Mesenchymal stem cell (in vitro differentiated cells and primary cell): ENCODE results near the gene CCT7.

Experiments
- DNase-seq: peaks from one replicate; pipeline ENCODE4 v3.0.0-alpha.2; 2013
- H2AFZ ChIP-seq: one replicate; pipeline ENCODE4 v1.6.1; 2013; ENCODE audit warnings: low read depth, mild to moderate bottlenecking, control low read depth, inconsistent platforms, low read length, moderate library complexity
- H2AK5ac ChIP-seq: 2 replicates; pipeline ENCODE4 v1.6.1; 2013; ENCODE audit warnings: low read length, moderate library complexity, mild to moderate bottlenecking, inconsistent platforms; ENCODE audit not compliant: severe bottlenecking
- H2BK120ac ChIP-seq: one replicate; pipeline ENCODE4 v1.6.1; 2013; ENCODE audit warnings: low read depth, mild to moderate bottlenecking, inconsistent platforms, low read length, moderate library complexity
- H2BK12ac ChIP-seq, 2 experiments: one replicate each; pipeline ENCODE4 v1.6.1; 2013; ENCODE audit warnings: inconsistent platforms in 2 of 2, low read length in 2 of 2, mild to moderate bottlenecking in 2 of 2, moderate library complexity in 2 of 2, control low read depth in 1 of 2
- H2BK15ac ChIP-seq: one replicate; pipeline ENCODE4 v1.6.1; 2013; ENCODE audit warnings: mild to moderate bottlenecking, low read depth, inconsistent platforms; ENCODE audit not compliant: poor library complexity, severe bottlenecking
- H2BK5ac ChIP-seq: 2 replicates; pipeline ENCODE4 v1.6.1; 2013; ENCODE audit warnings: low read depth, mild to moderate bottlenecking, low read length, control low read depth, inconsistent platforms; ENCODE audit not compliant: poor library complexity, severe bottlenecking
- H3K14ac ChIP-seq, 2 experiments: one replicate each; pipeline ENCODE4 v1.6.1; 2013; ENCODE audit warnings: inconsistent platforms in 2 of 2, low read length in 2 of 2, control low read depth in 1 of 2, mild to moderate bottlenecking in 1 of 2, moderate library complexity in 1 of 2
- H3K18ac ChIP-seq, 2 experiments: one replicate each; pipeline ENCODE4 v1.6.1; 2013; ENCODE audit warnings: inconsistent platforms in 2 of 2, low read length in 2 of 2, control low read depth in 1 of 2, low read depth in 1 of 2, mild to moderate bottlenecking in 1 of 2
- H3K23ac ChIP-seq, 2 experiments: one replicate each; pipeline ENCODE4 v1.6.1; 2013; ENCODE audit warnings: inconsistent platforms in 2 of 2, low read length in 2 of 2, mild to moderate bottlenecking in 2 of 2, moderate library complexity in 2 of 2, control low read depth in 1 of 2
- H3K27ac ChIP-seq: 2 replicates; pipeline ENCODE4 v1.5.1; 2013; ENCODE audit warnings: mild to moderate bottlenecking, moderate library complexity, low read length, control low read depth, inconsistent platforms; ENCODE audit not compliant: poor library complexity, severe bottlenecking
- H3K27me3 ChIP-seq, 2 experiments: 2 replicates each; pipeline versions ENCODE4 v1.6.1 to v1.7.0; 2013; ENCODE audit warnings: low read length in 2 of 2, mild to moderate bottlenecking in 2 of 2, moderate library complexity in 2 of 2, control low read depth in 1 of 2, inconsistent platforms in 1 of 2; ENCODE audit not compliant: control insufficient read depth in 1 of 2, insufficient read depth in 1 of 2
- H3K36me3 ChIP-seq, 2 experiments: 2 replicates each; pipeline versions ENCODE4 v1.6.1 to v1.7.0; 2013; ENCODE audit warnings: low read length in 2 of 2, control low read depth in 1 of 2, inconsistent platforms in 1 of 2, low read depth in 1 of 2, mild to moderate bottlenecking in 1 of 2; ENCODE audit not compliant: insufficient read depth in 2 of 2, control insufficient read depth in 1 of 2
- H3K4ac ChIP-seq, 2 experiments: one replicate each; pipeline ENCODE4 v1.6.1; 2013; ENCODE audit warnings: inconsistent platforms in 2 of 2, low read length in 2 of 2, mild to moderate bottlenecking in 2 of 2, moderate library complexity in 2 of 2, control low read depth in 1 of 2, low read depth in 1 of 2
- H3K4me1 ChIP-seq: 2 replicates; pipeline ENCODE4 v1.6.1; 2013; ENCODE audit warnings: low read depth, low read length, control low read depth; ENCODE audit not compliant: control insufficient read depth, insufficient read depth
- H3K4me2 ChIP-seq: 2 replicates; pipeline ENCODE4 v1.6.1; 2013; ENCODE audit warnings: low read length, mild to moderate bottlenecking, inconsistent platforms; ENCODE audit not compliant: poor library complexity, severe bottlenecking
- H3K4me3 ChIP-seq, 2 experiments: 2 replicates each; pipeline versions ENCODE4 v1.5.1 to v1.7.0; 2013; ENCODE audit warnings: low read length in 2 of 2, mild to moderate bottlenecking in 2 of 2, control low read depth in 1 of 2, low read depth in 1 of 2; ENCODE audit not compliant: insufficient read depth in 1 of 2
- H3K79me1 ChIP-seq: replicated peaks from 2 replicates; pipeline ENCODE4 v1.6.1; 2013; ENCODE audit warnings: mild to moderate bottlenecking, control low read depth, low read length, inconsistent platforms; ENCODE audit not compliant: poor library complexity, severe bottlenecking
- H3K9ac ChIP-seq: 2 replicates; pipeline ENCODE4 v1.7.0; 2013; ENCODE audit warnings: mild to moderate bottlenecking, low read length, moderate library complexity
- H3K9me3 ChIP-seq: 2 replicates; pipeline ENCODE4 v1.7.0; 2013; ENCODE audit warnings: mild to moderate bottlenecking, low read length; ENCODE audit not compliant: control insufficient read depth
- H4K8ac ChIP-seq: one replicate; pipeline ENCODE4 v1.6.1; 2013; ENCODE audit warnings: inconsistent platforms, mild to moderate bottlenecking, low read length, moderate library complexity
- H4K91ac ChIP-seq: one replicate; pipeline ENCODE4 v1.6.1; 2013; ENCODE audit warnings: mild to moderate bottlenecking, low read length, inconsistent platforms
- WGBS: methylation state at CpG from one replicate; pipeline ENCODE4 v1.1.7; 2013; ENCODE audit warnings: mixed read lengths; 5-methylcytosine and 5-hydroxymethylcytosine counted together

CCT7 gene

DNA sequence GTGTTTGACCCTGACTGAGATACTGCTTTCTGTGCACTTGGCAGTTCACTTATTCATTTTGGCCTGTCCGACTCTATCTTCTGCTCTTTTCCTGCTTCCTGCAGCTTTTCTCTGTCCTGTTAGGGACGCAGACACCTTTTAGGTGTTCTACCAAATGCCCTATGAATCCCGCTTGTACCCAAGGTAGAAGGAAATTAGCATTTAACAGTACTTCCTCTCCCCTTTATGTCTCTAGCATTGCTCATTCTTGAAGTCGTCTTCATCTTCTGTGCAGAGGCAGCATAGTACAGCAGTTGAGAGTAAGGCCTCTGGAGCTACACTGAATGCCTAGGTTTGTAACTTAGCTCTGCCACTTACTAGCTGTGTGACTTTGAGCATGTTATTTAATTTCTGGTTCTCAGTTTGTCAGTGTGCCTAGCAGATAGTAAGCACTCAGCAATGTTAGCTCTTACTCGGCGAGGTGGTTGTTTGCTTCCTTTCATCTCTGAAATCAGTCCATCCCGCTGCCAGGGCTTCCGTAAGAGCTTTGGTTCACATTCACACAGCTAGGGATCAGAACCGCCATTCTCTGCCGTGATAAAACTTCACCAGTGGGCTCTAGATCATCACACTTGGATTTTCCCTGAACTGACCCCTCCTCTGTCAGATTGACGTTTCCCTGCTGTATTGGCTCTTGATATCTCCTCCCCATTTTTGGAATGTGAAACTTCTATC, 1.4 kb downstream of the CCT7 start:
- Histone ChIP-seq H3K18ac (no peak overlapping the region), H2AFZ (no peak overlapping the region), H3K27me3 (no peaks in the 10 kb centered on the region), H3K79me1 (peaks cover 17% of the 10 kb centered on the region), H2BK120ac (no peak overlapping the region), H4K91ac (no peak overlapping the region), H3K4me1 (peaks cover 16% of the 10 kb centered on the region), H3K14ac (peak overlapping the region in 1 of 2 experiments; percentile 2), H2BK15ac (no peak overlapping the region), H3K4me2 (peak overlapping the region; percentile 92), H3K4ac (peak overlapping the region in 1 of 2 experiments; percentile 28), H2BK12ac (no peak overlapping the region), H3K9me3 (no peaks in the 10 kb centered on the region), H3K4me3 (peak overlapping the region; percentile 84 to 89), H2BK5ac (no peak overlapping the region), H2AK5ac (no peak overlapping the region), H3K9ac (peak overlapping the region; percentile 96), H3K36me3 (peaks cover 4 to 13% of the 10 kb centered on the region in 2 experiments), H4K8ac (no peak overlapping the region), H3K27ac (no peak overlapping the region), H3K23ac (no peak overlapping the region)
- 83% methylated on average over 11 of the region's 11 CpGs for WGBS
- peak; percentile 14 for DNase-seq

DNA sequence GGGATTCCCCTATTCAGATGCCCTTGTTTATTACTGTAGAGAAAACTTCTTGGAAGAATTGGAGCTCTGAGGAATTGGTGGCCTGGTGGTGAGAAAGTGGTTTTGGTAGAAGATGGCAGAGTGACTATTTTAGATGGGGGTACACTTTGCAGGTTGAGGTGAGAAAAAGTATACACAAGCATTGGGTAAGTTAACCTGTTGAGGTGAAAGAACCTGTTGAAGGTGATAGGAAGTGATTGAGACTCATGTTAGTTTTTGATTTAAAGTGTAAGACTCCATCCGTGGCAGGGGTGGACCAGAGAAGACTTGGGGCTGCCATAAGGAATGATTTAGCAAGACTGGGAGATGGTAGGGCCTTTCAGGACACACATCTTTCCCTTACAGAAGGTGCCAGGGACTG, 3.1 kb downstream of the CCT7 start:
- Histone ChIP-seq H3K27ac (no peak overlapping the region), H4K91ac (no peak overlapping the region), H3K4me1 (peaks cover 16% of the 10 kb centered on the region), H3K14ac (no peak overlapping the region), H3K23ac (no peak overlapping the region), H2BK5ac (no peak overlapping the region), H3K4me3 (no peak overlapping the region), H3K4ac (no peak overlapping the region), H3K36me3 (peaks cover 4 to 25% of the 10 kb centered on the region in 2 experiments), H2BK12ac (no peak overlapping the region), H3K9me3 (no peaks in the 10 kb centered on the region), H2AK5ac (no peak overlapping the region), H3K9ac (no peak overlapping the region), H2AFZ (no peak overlapping the region), H3K18ac (no peak overlapping the region), H3K27me3 (no peaks in the 10 kb centered on the region), H3K4me2 (no peak overlapping the region), H2BK15ac (no peak overlapping the region), H4K8ac (no peak overlapping the region), H2BK120ac (no peak overlapping the region), H3K79me1 (peaks cover 14% of the 10 kb centered on the region)
- 100% methylated on average over 1 of the region's 1 CpG for WGBS
- DNase-seq, result no peak

DNA sequence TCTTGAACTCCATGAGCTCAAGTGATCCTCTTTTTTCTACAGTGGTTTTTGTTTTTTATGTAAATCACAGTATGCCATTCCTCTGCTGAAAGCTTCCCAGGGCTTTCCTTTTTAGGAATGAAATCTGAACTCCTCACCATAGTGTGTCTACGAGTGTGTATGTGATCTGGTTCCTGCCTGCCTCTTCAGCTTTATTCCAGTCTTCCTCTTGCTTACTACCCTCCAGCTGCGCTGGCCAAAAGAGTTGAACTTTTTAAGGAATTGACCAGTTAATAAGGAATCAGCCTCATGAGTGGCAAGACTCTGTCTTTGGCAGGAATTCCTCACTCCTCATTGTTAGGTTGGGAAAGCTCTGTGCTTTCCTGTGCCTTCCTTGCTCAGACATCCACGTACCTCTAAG, 4.0 kb downstream of the CCT7 start:
- Histone ChIP-seq H3K27ac (no peak overlapping the region), H2BK12ac (no peak overlapping the region), H3K23ac (no peak overlapping the region), H3K9me3 (no peaks in the 10 kb centered on the region), H3K4ac (no peak overlapping the region), H4K8ac (no peak overlapping the region), H3K9ac (peak overlapping the region; percentile 19), H3K79me1 (peaks cover 10% of the 10 kb centered on the region), H2BK120ac (no peak overlapping the region), H2AK5ac (no peak overlapping the region), H4K91ac (no peak overlapping the region), H3K4me2 (no peak overlapping the region), H3K14ac (no peak overlapping the region), H2AFZ (no peak overlapping the region), H3K4me1 (peaks cover 14% of the 10 kb centered on the region), H2BK5ac (no peak overlapping the region), H3K36me3 (peaks cover 8 to 34% of the 10 kb centered on the region in 2 experiments), H2BK15ac (no peak overlapping the region), H3K18ac (no peak overlapping the region), H3K4me3 (no peak overlapping the region), H3K27me3 (no peaks in the 10 kb centered on the region)
- DNase-seq, result no peak
- WGBS, result 88% methylated on average over 2 of the region's 3 CpGs

DNA sequence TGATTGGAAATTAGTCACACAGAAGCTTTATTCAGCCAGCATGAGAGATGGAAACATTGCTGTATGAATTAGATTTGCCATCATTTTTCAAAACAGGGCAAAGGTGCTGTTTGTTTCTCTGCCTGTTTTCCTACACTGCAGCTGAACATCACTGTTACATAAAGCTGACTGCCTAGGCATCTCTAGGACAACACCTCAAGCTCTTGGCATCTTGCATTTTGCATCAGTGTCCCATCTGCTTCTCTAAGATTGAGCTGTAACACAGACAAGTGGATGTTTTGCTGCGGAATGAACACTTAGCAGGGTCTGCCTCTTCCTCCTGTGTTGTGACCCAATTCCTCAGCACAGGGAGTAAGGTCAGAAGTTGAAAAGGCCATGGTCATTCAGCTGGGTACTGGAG, 4.9 kb downstream of the CCT7 start:
- Histone ChIP-seq H3K27me3 (no peaks in the 10 kb centered on the region), H3K4me2 (no peak overlapping the region), H3K18ac (no peak overlapping the region), H3K36me3 (peaks cover 10 to 42% of the 10 kb centered on the region in 2 experiments), H3K27ac (no peak overlapping the region), H2AK5ac (no peak overlapping the region), H4K91ac (no peak overlapping the region), H3K9me3 (no peaks in the 10 kb centered on the region), H3K23ac (no peak overlapping the region), H3K14ac (no peak overlapping the region), H3K4me1 (peaks cover 14% of the 10 kb centered on the region), H2BK5ac (no peak overlapping the region), H3K4me3 (no peak overlapping the region), H2BK15ac (no peak overlapping the region), H2BK120ac (no peak overlapping the region), H2AFZ (no peak overlapping the region), H3K79me1 (peaks cover 14% of the 10 kb centered on the region), H3K9ac (peak overlapping the region; percentile 62), H2BK12ac (no peak overlapping the region), H3K4ac (no peak overlapping the region), H4K8ac (no peak overlapping the region)
- DNase-seq, result no peak
- 100% methylated on average over 1 of the region's 1 CpG for WGBS
